Aorta (tissue), 5 donors: ENCODE results near the gene ENO2. TPM values are rescaled to one million over a fixed set of nuclear protein-coding genes. Genes with fewer than 3 reads are reported as not detected.
"Not testable (repeated sequence)": the region's sequence is repeated elsewhere in the genome, so short reads cannot be mapped to it uniquely, and the experiment has no call there.

Experiments
- ATAC-seq: fragments of 200-7000 bp; cut with Tn5 transposase; one replicate; pipeline ENCODE4 v1.9.1; 2022; ENCODE audit warnings: moderate library complexity; ENCODE audit not compliant: low FRiP score
- DNase-seq, 2 donors: peaks; one replicate each; pipeline ENCODE4 v3.0.0-alpha.2; 2020
- H3K27ac ChIP-seq, 2 donors: one replicate each; pipeline ENCODE4 v1.5.1; 2013; ENCODE audit warnings: low read length in 2 of 2, mild to moderate bottlenecking in 2 of 2, moderate library complexity in 2 of 2, control low read depth in 1 of 2, inconsistent platforms in 1 of 2, low read depth in 1 of 2
- H3K27me3 ChIP-seq, 2 donors: one replicate each; pipeline ENCODE4 v1.6.1; 2013; ENCODE audit warnings: control low read depth in 1 of 2, low read length in 1 of 2, mild to moderate bottlenecking in 1 of 2, moderate library complexity in 1 of 2; ENCODE audit not compliant: insufficient read depth in 2 of 2, control insufficient read depth in 1 of 2
- H3K36me3 ChIP-seq, 2 donors: one replicate each; pipeline ENCODE4 v1.6.1; 2013; ENCODE audit warnings: control low read depth in 1 of 2, low read length in 1 of 2, mild to moderate bottlenecking in 1 of 2; ENCODE audit not compliant: insufficient read depth in 2 of 2, control insufficient read depth in 1 of 2
- H3K4me1 ChIP-seq, 2 donors: one replicate each; pipeline ENCODE4 v1.6.1; 2013; ENCODE audit warnings: low read length in 2 of 2, control low read depth in 1 of 2, mild to moderate bottlenecking in 1 of 2, moderate library complexity in 1 of 2; ENCODE audit not compliant: insufficient read depth in 2 of 2, control insufficient read depth in 1 of 2
- H3K4me3 ChIP-seq, 2 donors: one replicate each; pipeline ENCODE4 v1.5.1; 2013; ENCODE audit warnings: low read length in 2 of 2, control low read depth in 1 of 2, mild to moderate bottlenecking in 1 of 2
- H3K9me3 ChIP-seq: one replicate; pipeline ENCODE4 v1.6.1; 2013; ENCODE audit warnings: mild to moderate bottlenecking, low read length; ENCODE audit not compliant: control insufficient read depth
- WGBS, 2 donors: extraction: QIAGEN DNeasy Blood & Tissue Kit; methylation state at CpG; one replicate each; pipeline ENCODE4 v1.1.7; 2013; 5-methylcytosine and 5-hydroxymethylcytosine counted together
- intact Hi-C, 2 donors: fragments of 100-400 bp; cut with DNase I; formaldehyde crosslinking; loops; one replicate each; pipeline versions ENCODE4 v1.14.2 to v1.15.0; 2022
- polyA plus RNA-seq, 2 donors: library from polyadenylated mRNA; stranded (reverse); fragments of 200-250 nt; gene quantifications; one replicate each; pipeline ENCODE4 v1.2.3, GENCODE V29; 2013
- total RNA-seq, 2 donors: library from RNA; stranded (reverse); fragmentation: NEBNext Ultra II Directional; extraction: Animal tissue kit (Norgen Biotek cat#: 25700); gene quantifications; one replicate each; pipeline ENCODE4 v1.2.1, GENCODE V29; 2021
- donor health status: healthy with polysubstance abuse.
- donor health status: Bipolar disorder and iron deficiency.
- donor health status: DM: no; HTN: no; CAD: no.
- donor health status: DM: no; HTN: no; CAD: no.
- donor health status: DM: yes; HTN: yes; CAD: no.

Gene ENO2
- total and polyA plus RNA-seq, 4 donors: 14.7 to 116 (median 69.3) TPM

- Histone ChIP-seq H3K4me1 (peaks cover 0 to 1% of the 10 kb centered on the region in 2 donors), H3K4me3 (no peak overlapping the region), H3K27me3 (no peaks in the 10 kb centered on the region), H3K9me3 (no peaks in the 10 kb centered on the region), H3K27ac (no peak overlapping the region), H3K36me3 (peaks cover 0 to 2% of the 10 kb centered on the region in 2 donors)
- intact Hi-C loops: loop anchor here (2.0 to 5.0 kb wide), 4 partner anchors 58 to 102 kb away; partner anchors contain the start of genes ATN1 (in 1 of the 2), C12orf57 (in 1 of the 2), PTMS (in 1 of the 2) and RNU7-1 (in 1 of the 2)
- ATAC-seq (no peak), DNase-seq (peak; percentile 82 to 90)
- 33 to 36% methylated on average over 12 of the region's 12 CpGs for WGBS, 2 donors
Observed at GRCh38 chr12:6869049-6870021, 45.0 kb upstream of the ENO2 start.

GRCh38 chr12:6870304-6870703, 44.1 kb upstream of the ENO2 start:
- not testable (repeated sequence) for H3K27me3 ChIP-seq, H3K27ac ChIP-seq, H3K4me3 ChIP-seq, DNase-seq, H3K9me3 ChIP-seq, ATAC-seq, H3K36me3 ChIP-seq, H3K4me1 ChIP-seq
- 57 to 59% methylated on average over 4 of the region's 4 CpGs for WGBS, 2 donors
- intact Hi-C loops: loop anchor here in 1 of 2 donors (5.0 kb wide), 1 partner anchor 103 kb away; the partner anchor contains the start of gene PTMS

DNA sequence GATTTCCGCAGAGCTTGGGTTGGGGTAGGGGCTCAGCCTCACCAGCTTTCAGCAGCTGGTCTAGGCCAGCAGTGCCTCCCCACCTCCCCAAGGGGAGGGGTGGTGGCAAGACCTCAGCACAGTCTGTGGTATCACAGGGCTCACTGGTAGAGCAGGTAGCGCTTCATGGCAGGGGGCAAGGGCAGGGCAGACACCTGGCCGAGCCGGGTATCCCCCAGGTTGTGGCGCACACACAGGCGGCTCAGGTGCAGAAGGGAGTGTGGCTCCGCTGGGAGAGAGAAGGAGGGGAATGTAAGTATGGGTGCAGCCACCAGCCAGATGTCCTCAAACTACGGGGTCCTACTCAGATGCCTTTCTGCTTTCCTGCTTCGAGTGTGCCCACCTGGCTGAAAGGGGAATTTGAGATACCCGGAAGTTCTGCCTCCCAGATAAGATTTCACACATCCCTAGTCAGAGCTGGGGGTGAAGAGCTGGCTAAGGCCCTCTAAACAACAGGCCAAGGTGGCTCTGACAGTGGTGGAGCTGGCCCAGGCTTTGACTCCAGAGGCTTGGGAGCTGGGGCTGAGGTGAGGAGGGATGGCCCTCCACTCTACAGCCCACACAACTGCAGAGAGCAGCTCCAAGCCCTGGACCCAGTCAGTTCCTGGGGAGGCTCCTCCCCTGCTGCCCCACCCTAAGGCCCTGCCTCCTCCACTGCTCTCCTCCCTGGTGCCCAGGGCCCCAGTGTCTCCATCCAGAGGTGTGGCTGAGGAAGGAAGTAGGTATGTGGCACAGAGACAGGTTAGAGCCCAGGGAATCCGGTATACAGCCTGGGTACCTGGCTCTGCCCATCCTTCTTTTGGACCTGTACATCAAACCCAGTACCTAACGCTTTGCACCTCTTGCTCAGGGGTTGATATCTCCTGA, 43.1 kb upstream of the ENO2 start:
- intact Hi-C loops: loop anchor here in 1 of 2 donors (5.0 kb wide), 1 partner anchor 104 kb away; the partner anchor contains the start of gene PTMS
- WGBS, 2 donors: 75 to 78% methylated on average over 12 of the region's 12 CpGs
- H3K4me1 ChIP-seq: peaks cover 0 to 1% of the 10 kb centered on the region in 2 donors
- peaks cover 0 to 2% of the 10 kb centered on the region in 2 donors for H3K36me3 ChIP-seq
- H3K9me3 ChIP-seq: no peaks in the 10 kb centered on the region
- ATAC-seq: no peak
- no peak overlapping the region for H3K27ac ChIP-seq
- H3K27me3 ChIP-seq: no peaks in the 10 kb centered on the region
- H3K4me3 ChIP-seq: no peak overlapping the region
- DNase-seq: no peak

DNA sequence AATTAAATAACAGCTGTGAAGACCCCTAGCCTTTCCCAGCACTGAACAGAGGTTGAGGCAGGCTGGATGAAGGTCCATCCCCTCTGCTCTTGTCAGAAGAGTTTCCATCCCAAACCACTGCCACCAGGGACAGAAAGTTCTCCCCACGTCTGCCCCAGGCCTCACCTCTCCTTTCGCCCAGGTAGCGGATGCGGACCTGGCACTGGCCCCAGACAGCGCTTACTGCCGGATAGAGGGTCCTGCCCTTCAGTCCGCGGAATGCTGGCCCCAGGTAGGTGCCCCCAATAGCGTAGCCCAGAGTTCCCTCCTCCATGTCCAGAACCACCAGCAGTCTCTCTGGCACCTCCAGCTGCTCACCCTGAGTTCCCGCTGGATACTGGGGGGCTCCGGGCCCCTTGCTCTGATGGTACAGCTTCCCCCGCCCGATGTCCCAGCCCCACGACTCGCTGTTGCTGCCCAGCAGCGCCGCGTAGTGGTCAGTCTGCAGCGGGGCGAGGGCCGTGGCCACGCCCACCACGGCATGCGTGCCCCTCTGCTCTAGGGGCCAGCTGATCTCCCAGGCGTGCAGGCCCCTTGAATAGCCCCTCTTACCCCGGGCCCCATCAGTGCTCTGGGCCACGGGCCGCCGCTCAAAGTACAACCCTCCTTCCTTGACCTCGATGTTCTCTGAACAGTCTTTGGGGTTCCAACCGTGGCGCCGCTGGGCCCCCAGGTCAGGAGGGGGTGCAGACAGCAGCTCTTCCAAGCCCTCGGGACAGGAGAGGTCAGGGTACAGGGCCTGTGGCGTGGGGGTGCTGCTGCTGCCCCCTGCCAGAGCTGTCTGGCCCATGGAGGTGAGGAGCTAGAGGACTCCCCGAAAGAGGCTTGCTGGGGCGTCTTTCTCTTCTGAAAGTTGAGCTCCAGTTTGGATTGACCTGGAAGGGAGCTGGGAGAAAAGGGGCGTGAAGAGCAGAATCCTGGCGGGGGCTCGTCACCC, 42.0 kb upstream of the ENO2 start:
- H3K9me3 ChIP-seq: no peaks in the 10 kb centered on the region
- peak overlapping the region; percentile 71 to 80 for H3K4me3 ChIP-seq
- no peaks in the 10 kb centered on the region for H3K27me3 ChIP-seq
- H3K27ac ChIP-seq: peak overlapping the region in 1 of 2 donors; percentile 66
- 1% methylated on average over 40 of the region's 40 CpGs for WGBS, 2 donors
- intact Hi-C loops: loop anchor here in 1 of 2 donors (2.0 to 5.0 kb wide), 2 partner anchors 42 to 105 kb away; partner anchors contain the start of genes ENO2 and PTMS
- DNase-seq (peak; percentile 91 to 96), ATAC-seq (peak; percentile 88)
- H3K4me1 ChIP-seq: peaks cover 0 to 1% of the 10 kb centered on the region in 2 donors
- H3K36me3 ChIP-seq: peaks cover 0 to 2% of the 10 kb centered on the region in 2 donors

- Histone ChIP-seq H3K27ac (peak within 1 kb of the TSS in 1 of 2 donors; percentile 71), H3K4me1 (peaks cover 0 to 1% of the 10 kb centered on the region in 2 donors), H3K9me3 (no peaks in the 10 kb centered on the region), H3K36me3 (peaks cover 0 to 2% of the 10 kb centered on the region in 2 donors), H3K27me3 (no peaks in the 10 kb centered on the region), H3K4me3 (peak within 1 kb of the TSS; percentile 71 to 80)
- WGBS, 2 donors: 0 to 1% methylated on average over 50 to 66 of the region's 66 CpGs
- ATAC-seq (peak; percentile 98), DNase-seq (peak; percentile 100)
- intact Hi-C loops: loop anchor here in 1 of 2 donors (2.0 to 5.0 kb wide), 2 partner anchors 41 to 106 kb away; partner anchors contain the start of genes ENO2 and PTMS
Observed at GRCh38 chr12:6873094-6874014, 41.0 kb upstream of the ENO2 start, which contains the start of gene SPSB2. TSS of gene SPSB2 (minus strand) at chr12:6873303. CDS start at chr12:6872901, 402 bp downstream.

DNA sequence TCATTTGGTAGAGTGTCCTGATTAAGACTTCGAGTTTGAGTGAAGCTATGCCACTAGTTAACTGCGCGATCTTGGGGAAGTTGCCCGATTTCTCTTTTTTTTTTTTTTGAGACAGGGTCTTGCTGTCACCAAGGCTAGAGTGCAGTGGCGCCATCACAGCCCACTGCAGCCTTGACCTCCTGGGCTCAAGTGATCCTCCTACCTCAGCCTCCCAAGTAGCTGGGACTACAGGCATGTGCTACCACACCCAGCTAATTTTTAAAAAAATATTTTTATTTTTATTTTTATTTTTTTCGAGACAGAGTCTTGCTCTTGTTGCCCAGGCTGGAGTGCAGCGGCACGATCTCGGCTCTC, 40.4 kb upstream of the ENO2 start:
- H3K27me3 ChIP-seq, H3K9me3 ChIP-seq, DNase-seq, H3K36me3 ChIP-seq, H3K4me1 ChIP-seq, ATAC-seq: not testable (repeated sequence)
- intact Hi-C loops: loop anchor here in 1 of 2 donors (5.0 kb wide), 1 partner anchor 107 kb away; the partner anchor contains the start of gene PTMS
- peak overlapping the region; percentile 55 to 70 for H3K4me3 ChIP-seq
- peak overlapping the region in 1 of 2 donors; percentile 71 for H3K27ac ChIP-seq
- 36% methylated on average over 9 of the region's 9 CpGs for WGBS, 2 donors

DNA sequence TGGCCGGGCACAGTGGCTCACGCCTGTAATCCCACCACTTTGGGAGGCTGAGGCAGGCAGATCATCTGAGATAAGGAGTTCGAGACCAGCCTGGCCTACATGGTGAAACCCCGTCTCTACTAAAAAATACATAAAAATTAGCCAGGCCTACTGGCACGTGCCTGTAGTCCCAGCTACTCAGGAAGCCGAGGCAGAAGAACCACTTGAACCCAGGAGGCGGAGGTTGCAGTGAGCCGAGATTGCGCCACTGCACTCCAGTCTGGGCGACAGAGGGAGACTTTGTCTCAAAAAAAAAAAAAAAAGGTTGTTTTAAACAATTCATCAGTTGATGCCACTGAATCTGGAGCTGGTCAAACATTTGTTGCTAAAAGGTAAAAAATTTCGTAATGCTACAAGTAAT, 34.6 kb upstream of the ENO2 start:
- DNase-seq, H3K4me1 ChIP-seq, H3K36me3 ChIP-seq, H3K27me3 ChIP-seq, ATAC-seq, H3K27ac ChIP-seq, H3K9me3 ChIP-seq, intact Hi-C loops, H3K4me3 ChIP-seq: not testable (repeated sequence)
- WGBS, 2 donors: 93 to 95% methylated on average over 11 of the region's 11 CpGs
